ENCODE data around the gene FFAR2. TPM values are rescaled to one million over a fixed set of nuclear protein-coding genes. Genes with fewer than 3 reads are reported as not detected.
"Not testable (repeated sequence)": the region's sequence is repeated elsewhere in the genome, so short reads cannot be mapped to it uniquely, and the experiment has no call there.

FFAR2 gene
- total RNA-seq, 2 donors from 2014 or later: 0.16 to 0.55 TPM

GRCh38 chr19:35468637-35469036 lies 20.6 kb downstream of the FFAR2 start:
- DNase-seq: peak; percentile 43 to 56 (median 50)
- Mint-ChIP-seq H3K36me3 (ENCODE audit: low read depth) (peaks cover 3% of the 10 kb centered on the region), H3K4me1 (peaks cover 10% of the 10 kb centered on the region), H3K27me3 (no peaks in the 10 kb centered on the region), H3K4me3 (no peak overlapping the region), H3K27ac (no peak overlapping the region)
- H3K9me3 ChIP-seq (ENCODE audit: control insufficient read depth, low read length, poor library complexity, severe bottlenecking): no peaks in the 10 kb centered on the region
- ATAC-seq: peak; percentile 100

GRCh38 chr19:35470128-35470527 lies 22.1 kb downstream of the FFAR2 start:
- no peak for ATAC-seq
- Mint-ChIP-seq H3K4me1 (peaks cover 6% of the 10 kb centered on the region), H3K27ac (no peak overlapping the region), H3K36me3 (ENCODE audit: low read depth) (peaks cover 3% of the 10 kb centered on the region), H3K4me3 (no peak overlapping the region), H3K27me3 (peaks cover 6% of the 10 kb centered on the region)
- no peak for DNase-seq
- no peaks in the 10 kb centered on the region for H3K9me3 ChIP-seq (ENCODE audit: control insufficient read depth, low read length, poor library complexity, severe bottlenecking)

GRCh38 chr19:35471075-35471474 lies 23.0 kb downstream of the FFAR2 start:
- not testable (repeated sequence) for ATAC-seq; DNase-seq; H3K27ac Mint-ChIP-seq; H3K9me3 ChIP-seq (ENCODE audit: control insufficient read depth, low read length, poor library complexity, severe bottlenecking); H3K4me3 Mint-ChIP-seq; H3K4me1 Mint-ChIP-seq; H3K36me3 Mint-ChIP-seq (ENCODE audit: low read depth)
- peaks cover 12% of the 10 kb centered on the region for H3K27me3 Mint-ChIP-seq

- Mint-ChIP-seq H3K36me3 (ENCODE audit: low read depth) (no peaks in the 10 kb centered on the region), H3K4me3 (no peak overlapping the region), H3K27ac (no peak overlapping the region), H3K27me3 (peaks cover 19% of the 10 kb centered on the region), H3K4me1 (peaks cover 6% of the 10 kb centered on the region)
- no peaks in the 10 kb centered on the region for H3K9me3 ChIP-seq (ENCODE audit: control insufficient read depth, low read length, poor library complexity, severe bottlenecking)
- ATAC-seq (no peak), DNase-seq (no peak)
Observed at GRCh38 chr19:35471946-35472345, 23.9 kb downstream of the FFAR2 start.

- no peak for DNase-seq
- no peak for ATAC-seq
- Mint-ChIP-seq H3K27ac (no peak overlapping the region), H3K4me3 (no peak overlapping the region), H3K27me3 (peaks cover 19% of the 10 kb centered on the region), H3K36me3 (ENCODE audit: low read depth) (no peaks in the 10 kb centered on the region), H3K4me1 (peaks cover 6% of the 10 kb centered on the region)
- no peaks in the 10 kb centered on the region for H3K9me3 ChIP-seq (ENCODE audit: control insufficient read depth, low read length, poor library complexity, severe bottlenecking)
Observed at GRCh38 chr19:35474104-35474503, 26.0 kb downstream of the FFAR2 start.

- DNase-seq; H3K36me3 Mint-ChIP-seq (ENCODE audit: low read depth); H3K4me1 Mint-ChIP-seq; H3K9me3 ChIP-seq (ENCODE audit: control insufficient read depth, low read length, poor library complexity, severe bottlenecking); H3K27ac Mint-ChIP-seq; H3K4me3 Mint-ChIP-seq; ATAC-seq: not testable (repeated sequence)
- H3K27me3 Mint-ChIP-seq: peaks cover 19% of the 10 kb centered on the region
Observed at GRCh38 chr19:35474594-35474993, 26.5 kb downstream of the FFAR2 start.

- Mint-ChIP-seq H3K27ac (no peak overlapping the region), H3K36me3 (ENCODE audit: low read depth) (no peaks in the 10 kb centered on the region), H3K4me3 (no peak overlapping the region), H3K27me3 (peaks cover 19% of the 10 kb centered on the region), H3K4me1 (peaks cover 6% of the 10 kb centered on the region)
- H3K9me3 ChIP-seq (ENCODE audit: control insufficient read depth, low read length, poor library complexity, severe bottlenecking): no peaks in the 10 kb centered on the region
- ATAC-seq (no peak), DNase-seq (no peak)
Observed at GRCh38 chr19:35476149-35476548, 28.1 kb downstream of the FFAR2 start.

- Mint-ChIP-seq H3K27ac (no peak overlapping the region), H3K36me3 (ENCODE audit: low read depth) (no peaks in the 10 kb centered on the region), H3K27me3 (peaks cover 18% of the 10 kb centered on the region), H3K4me1 (peaks cover 6% of the 10 kb centered on the region), H3K4me3 (no peak overlapping the region)
- no peak for ATAC-seq
- no peak for DNase-seq
- H3K9me3 ChIP-seq (ENCODE audit: control insufficient read depth, low read length, poor library complexity, severe bottlenecking): no peaks in the 10 kb centered on the region
Observed at GRCh38 chr19:35478794-35479677, 31.0 kb downstream of the FFAR2 start.

- DNase-seq (no peak), ATAC-seq (no peak)
- no peaks in the 10 kb centered on the region for H3K9me3 ChIP-seq (ENCODE audit: control insufficient read depth, low read length, poor library complexity, severe bottlenecking)
- no peaks in the 10 kb centered on the region for H3K36me3 Mint-ChIP-seq (ENCODE audit: low read depth)
- H3K27me3 Mint-ChIP-seq: peaks cover 20% of the 10 kb centered on the region
- H3K27ac Mint-ChIP-seq: no peak overlapping the region
- no peak overlapping the region for H3K4me3 Mint-ChIP-seq
- peaks cover 3% of the 10 kb centered on the region for H3K4me1 Mint-ChIP-seq
Observed at GRCh38 chr19:35483089-35483488, 35.0 kb downstream of the FFAR2 start.

- no peak overlapping the region for H3K4me3 Mint-ChIP-seq
- H3K36me3 Mint-ChIP-seq (ENCODE audit: low read depth): no peaks in the 10 kb centered on the region
- peaks cover 3% of the 10 kb centered on the region for H3K4me1 Mint-ChIP-seq
- peaks cover 30% of the 10 kb centered on the region for H3K27me3 Mint-ChIP-seq
- DNase-seq: no peak
- H3K9me3 ChIP-seq (ENCODE audit: control insufficient read depth, low read length, poor library complexity, severe bottlenecking): no peaks in the 10 kb centered on the region
- H3K27ac Mint-ChIP-seq: no peak overlapping the region
- no peak for ATAC-seq
Observed at GRCh38 chr19:35484252-35485036, 36.4 kb downstream of the FFAR2 start.

- H3K4me1 Mint-ChIP-seq: peaks cover 3% of the 10 kb centered on the region
- peaks cover 48% of the 10 kb centered on the region for H3K27me3 Mint-ChIP-seq
- H3K36me3 Mint-ChIP-seq (ENCODE audit: low read depth): no peaks in the 10 kb centered on the region
- H3K27ac Mint-ChIP-seq: no peak overlapping the region
- no peak overlapping the region for H3K4me3 Mint-ChIP-seq
- ATAC-seq (no peak), DNase-seq (no peak)
- H3K9me3 ChIP-seq (ENCODE audit: control insufficient read depth, low read length, poor library complexity, severe bottlenecking): no peaks in the 10 kb centered on the region
Observed at GRCh38 chr19:35486268-35486708, 38.2 kb downstream of the FFAR2 start.

- Mint-ChIP-seq H3K27me3 (peaks cover 63% of the 10 kb centered on the region), H3K4me3 (no peak overlapping the region), H3K27ac (no peak overlapping the region), H3K36me3 (ENCODE audit: low read depth) (no peaks in the 10 kb centered on the region), H3K4me1 (peaks cover 3% of the 10 kb centered on the region)
- no peak for DNase-seq
- H3K9me3 ChIP-seq (ENCODE audit: control insufficient read depth, low read length, poor library complexity, severe bottlenecking): no peaks in the 10 kb centered on the region
- no peak for ATAC-seq
Observed at GRCh38 chr19:35487656-35488182, 39.7 kb downstream of the FFAR2 start.

- ATAC-seq: no peak
- no peak overlapping the region for H3K27ac Mint-ChIP-seq
- no peaks in the 10 kb centered on the region for H3K9me3 ChIP-seq (ENCODE audit: control insufficient read depth, low read length, poor library complexity, severe bottlenecking)
- H3K4me1 Mint-ChIP-seq: peaks cover 3% of the 10 kb centered on the region
- peaks cover 71% of the 10 kb centered on the region for H3K27me3 Mint-ChIP-seq
- DNase-seq: no peak
- no peak overlapping the region for H3K4me3 Mint-ChIP-seq
- no peaks in the 10 kb centered on the region for H3K36me3 Mint-ChIP-seq (ENCODE audit: low read depth)
Observed at GRCh38 chr19:35488677-35489076, 40.6 kb downstream of the FFAR2 start.

Measured in T-helper 17 cell (primary cell).